PC-9 (cell line): ENCODE measurements around the gene MED4.
"Not testable (repeated sequence)": the region's sequence is repeated elsewhere in the genome, so short reads cannot be mapped to it uniquely, and the experiment has no call there.

Experiments used
- EZH2 ChIP-seq: fragments of 200-600 bp; sonication (generic); IDR thresholded peaks from 2 replicates; pipeline ENCODE4 v1.8.0; 2017; ENCODE audit warnings: antibody characterized with exemption, low read depth
- TF ChIP-seq, protein P1 (sequence below): fragments of 200-600 bp; sonication (generic); conservative IDR thresholded peaks from 2 replicates; pipeline ENCODE4 v1.6.1; 2017; ENCODE audit warnings: mixed run types, antibody characterized with exemption, mild to moderate bottlenecking, moderate library complexity

DNA sequence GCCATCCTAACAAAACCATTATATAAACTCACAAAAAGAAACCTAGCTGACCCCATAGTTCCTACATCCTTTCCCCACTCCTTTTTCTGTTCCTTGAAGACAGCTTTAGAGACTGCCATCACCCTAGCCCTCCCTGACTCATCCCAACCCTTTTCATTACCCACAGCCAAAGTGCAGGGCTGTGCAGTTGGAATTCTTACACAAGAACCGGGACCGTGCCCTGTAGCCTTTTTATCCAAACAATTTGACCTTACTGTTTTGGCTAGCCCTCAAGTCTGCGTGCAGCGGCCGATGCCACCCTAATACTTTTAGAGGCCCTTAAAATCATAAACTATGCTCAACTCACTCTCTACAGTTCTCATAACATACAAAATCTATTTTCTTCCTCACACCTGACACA is 35.0 kb downstream of the MED4 start:
- TF ChIP-seq, protein P1, sequence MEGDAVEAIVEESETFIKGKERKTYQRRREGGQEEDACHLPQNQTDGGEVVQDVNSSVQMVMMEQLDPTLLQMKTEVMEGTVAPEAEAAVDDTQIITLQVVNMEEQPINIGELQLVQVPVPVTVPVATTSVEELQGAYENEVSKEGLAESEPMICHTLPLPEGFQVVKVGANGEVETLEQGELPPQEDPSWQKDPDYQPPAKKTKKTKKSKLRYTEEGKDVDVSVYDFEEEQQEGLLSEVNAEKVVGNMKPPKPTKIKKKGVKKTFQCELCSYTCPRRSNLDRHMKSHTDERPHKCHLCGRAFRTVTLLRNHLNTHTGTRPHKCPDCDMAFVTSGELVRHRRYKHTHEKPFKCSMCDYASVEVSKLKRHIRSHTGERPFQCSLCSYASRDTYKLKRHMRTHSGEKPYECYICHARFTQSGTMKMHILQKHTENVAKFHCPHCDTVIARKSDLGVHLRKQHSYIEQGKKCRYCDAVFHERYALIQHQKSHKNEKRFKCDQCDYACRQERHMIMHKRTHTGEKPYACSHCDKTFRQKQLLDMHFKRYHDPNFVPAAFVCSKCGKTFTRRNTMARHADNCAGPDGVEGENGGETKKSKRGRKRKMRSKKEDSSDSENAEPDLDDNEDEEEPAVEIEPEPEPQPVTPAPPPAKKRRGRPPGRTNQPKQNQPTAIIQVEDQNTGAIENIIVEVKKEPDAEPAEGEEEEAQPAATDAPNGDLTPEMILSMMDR, result not testable (repeated sequence)
- TF ChIP-seq EZH2, result not testable (repeated sequence)
